DMS 273 (cell line): ENCODE measurements around the gene SLC26A6.

Experiments
- DNase-seq: peaks from one replicate; lab custom pipeline; 2025; ENCODE audit not compliant: unreplicated experiment; lab: John Stamatoyannopoulos, UW

SLC26A6 gene

DNA sequence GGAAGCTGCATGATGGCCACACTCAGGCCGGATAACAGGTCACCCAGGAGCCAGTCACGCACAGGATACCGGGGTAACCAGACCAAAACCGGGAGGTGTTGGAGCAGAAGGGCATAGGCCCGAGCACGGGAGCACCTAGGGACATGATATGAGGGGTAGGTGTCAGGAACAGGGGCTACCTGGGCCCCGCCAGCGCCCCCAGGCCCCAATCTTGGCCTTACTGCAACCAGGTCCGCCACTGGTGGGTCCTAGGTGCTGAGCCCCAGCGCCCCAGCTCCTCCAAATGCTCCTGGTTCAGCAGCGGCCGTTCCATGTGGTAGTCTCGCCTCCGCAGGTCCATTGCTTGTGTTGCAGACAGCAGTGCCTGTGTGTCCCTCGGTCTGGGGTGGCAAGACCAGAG, 2.0 kb downstream of the SLC26A6 start:
- DNase-seq = no peak

DNA sequence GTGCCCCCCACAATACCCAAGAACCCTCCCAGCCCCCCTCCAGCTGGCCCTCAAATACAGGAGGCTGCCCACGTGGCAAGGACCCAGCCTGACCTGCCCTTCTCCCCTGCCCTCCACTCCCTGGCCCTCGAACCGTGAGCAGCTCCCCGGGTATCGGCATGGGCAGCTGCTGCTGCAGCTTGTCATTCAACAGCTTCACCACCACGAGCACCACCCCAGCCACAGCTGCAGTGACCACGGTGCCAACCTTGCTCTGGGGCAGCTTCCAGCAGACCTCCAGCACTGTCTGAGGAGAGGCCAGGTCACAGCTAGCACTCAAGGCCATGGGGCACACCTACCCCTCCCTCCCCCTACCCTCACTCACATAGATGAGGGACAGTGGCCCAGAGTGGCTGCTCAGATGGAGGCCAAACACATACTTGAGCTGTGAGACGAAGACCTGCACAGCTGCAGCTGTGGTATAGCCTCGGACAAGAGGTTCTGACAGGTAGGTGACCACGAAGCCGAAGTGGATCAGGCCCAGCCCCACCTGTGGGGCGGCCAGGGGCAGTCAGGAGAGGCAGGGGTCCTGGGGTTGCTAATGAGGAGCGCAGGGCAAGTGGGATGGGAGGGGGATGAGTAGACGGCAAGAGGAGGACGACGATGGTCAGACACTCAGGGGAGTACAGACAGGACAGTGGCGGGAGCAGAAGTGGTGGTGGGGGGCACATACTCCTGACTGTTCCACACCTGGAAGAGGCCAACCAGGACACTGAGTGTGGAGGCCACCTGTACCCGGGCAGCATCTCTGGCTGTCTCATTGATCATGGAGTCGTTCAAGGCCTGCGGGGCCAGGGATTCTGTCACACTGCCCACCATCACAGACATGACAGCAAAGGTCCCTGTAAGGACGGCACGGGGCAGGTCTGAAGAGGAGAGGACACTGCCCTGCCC, 3.5 kb downstream of the SLC26A6 start:
- no peak for DNase-seq

DNA sequence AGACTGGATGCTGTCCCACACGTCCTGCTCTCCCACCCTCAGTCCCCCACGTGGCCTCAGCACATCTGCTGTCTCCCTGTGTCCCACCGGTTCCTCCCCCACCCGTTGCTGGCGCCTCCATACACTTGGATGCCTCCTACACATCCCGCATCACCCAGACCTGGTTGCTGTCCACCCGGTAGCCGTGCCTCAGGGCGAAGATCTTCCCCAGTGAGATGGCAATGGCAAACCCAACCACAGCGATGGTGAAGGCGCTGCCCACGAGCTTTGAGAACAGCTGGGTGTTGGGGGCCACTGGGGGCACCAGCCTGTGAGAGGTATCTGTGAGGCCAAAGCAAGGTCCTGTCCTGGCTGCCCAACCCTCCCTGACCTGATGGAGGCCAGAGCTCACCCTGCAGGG, 4.4 kb downstream of the SLC26A6 start:
- no peak for DNase-seq

DNA sequence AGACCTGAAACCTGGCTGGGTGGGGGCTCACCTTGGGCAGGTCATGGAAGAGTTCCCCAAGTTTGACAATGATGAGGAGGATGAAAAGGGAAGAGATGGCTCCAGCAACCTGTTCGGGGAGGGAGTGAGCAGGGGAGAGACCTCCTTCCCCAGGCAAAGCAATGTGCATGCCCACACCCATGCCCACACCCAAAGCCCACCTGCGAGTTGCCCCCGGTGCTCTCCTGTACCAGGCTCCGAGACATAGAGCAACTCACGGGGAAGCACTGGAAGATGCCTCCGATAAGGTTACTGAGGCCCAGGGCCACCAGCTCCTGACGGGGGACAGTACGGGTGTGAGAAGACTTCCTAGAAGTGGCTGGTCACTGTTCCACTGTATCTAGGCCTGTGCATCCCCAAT, 4.9 kb downstream of the SLC26A6 start:
- no peak for DNase-seq

DNA sequence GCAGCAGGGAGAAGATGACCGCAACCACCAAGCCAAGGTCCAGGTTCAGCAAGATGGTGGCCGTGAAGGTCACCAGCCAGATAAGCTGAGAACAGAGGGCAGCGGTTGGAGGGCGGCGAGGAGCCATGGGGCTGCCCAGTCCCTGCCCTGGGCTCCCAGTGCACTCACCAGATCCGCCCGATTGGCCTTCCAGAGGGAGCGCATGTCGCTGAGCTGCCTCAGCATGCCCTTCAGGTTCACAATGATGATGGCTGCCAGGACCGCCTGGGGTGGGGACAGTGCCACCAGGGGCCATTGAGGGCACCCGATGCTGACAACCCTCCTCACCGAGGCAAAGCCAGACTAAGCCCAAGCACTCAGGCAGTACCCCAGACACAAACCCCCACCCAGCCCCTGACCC, 5.4 kb downstream of the SLC26A6 start:
- DNase-seq = no peak

DNA sequence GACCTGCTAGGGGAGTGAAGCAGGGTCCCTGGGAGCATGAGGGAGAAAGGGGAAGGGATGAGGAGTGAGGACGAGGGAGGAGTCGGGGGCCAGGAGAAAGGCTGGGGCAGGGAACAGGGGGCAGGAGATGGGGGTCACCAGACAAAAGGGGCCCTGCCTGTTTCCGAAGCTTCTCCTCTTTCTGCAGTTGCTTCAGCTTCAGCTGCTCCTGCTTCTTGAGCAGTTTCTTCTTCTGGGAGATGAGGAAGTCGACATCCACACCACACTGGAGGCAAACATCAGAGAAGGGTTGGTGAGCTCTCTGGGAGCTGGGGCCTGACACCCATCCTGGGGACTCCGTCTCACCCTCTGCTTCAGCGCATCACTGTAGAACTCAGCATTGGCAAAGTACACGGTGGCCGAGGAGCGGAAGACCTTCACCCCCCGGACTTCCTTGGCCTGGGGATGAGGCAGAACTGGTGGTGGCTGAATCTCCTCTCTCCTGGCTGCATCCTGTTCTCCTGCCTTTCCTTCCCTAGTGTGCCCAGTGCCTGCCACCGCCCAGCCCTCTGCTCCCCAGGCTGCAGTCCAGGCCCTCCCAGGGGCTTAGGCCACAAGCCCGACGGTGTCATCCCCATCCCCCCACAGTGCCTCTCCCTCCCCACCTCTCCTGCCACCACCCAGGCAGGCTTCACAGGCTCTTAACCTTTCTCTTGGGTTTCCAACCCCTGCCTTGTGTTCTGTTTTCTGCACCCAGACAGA, 6.8 kb downstream of the SLC26A6 start:
- DNase-seq = no peak

DNA sequence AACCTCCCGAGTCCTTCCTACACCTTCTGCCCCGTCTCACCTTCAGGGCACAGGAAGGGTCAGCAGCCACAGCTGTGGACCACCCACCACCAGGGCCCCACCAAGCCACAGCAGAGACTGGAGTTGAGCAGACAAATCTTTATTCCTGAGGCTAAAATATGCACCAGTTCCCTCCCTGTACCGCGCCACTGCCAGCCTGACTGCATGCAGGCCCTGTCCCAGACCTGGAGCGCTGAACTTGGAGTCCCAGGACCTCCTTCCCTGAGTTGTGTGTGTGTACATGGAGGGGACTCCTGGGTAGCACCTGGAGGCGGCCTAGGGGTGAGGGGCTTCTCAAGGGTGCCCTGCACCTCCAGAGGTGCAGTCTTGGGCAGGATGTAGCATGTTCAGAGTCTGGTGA, 9.7 kb downstream of the SLC26A6 start:
- no peak for DNase-seq

DNA sequence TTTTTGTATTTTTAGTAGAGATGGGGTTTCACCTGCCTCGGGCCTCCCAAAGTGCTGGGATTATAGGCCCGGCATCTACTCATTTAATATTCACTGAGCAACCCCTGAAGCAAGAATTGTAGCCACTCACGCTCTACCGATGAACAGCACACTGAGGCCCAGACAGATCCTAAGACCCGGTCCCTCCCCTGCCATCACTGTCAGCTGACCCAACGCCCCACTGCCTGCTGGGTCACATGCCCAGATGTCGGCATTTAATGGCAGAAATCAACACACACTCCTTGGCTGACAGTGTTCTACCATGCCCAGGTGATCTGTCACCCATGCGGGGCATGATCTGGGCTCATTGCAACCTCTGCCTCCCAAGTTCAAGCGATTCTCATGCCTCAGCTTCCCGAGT, 10.5 kb downstream of the SLC26A6 start:
- DNase-seq = no peak

DNA sequence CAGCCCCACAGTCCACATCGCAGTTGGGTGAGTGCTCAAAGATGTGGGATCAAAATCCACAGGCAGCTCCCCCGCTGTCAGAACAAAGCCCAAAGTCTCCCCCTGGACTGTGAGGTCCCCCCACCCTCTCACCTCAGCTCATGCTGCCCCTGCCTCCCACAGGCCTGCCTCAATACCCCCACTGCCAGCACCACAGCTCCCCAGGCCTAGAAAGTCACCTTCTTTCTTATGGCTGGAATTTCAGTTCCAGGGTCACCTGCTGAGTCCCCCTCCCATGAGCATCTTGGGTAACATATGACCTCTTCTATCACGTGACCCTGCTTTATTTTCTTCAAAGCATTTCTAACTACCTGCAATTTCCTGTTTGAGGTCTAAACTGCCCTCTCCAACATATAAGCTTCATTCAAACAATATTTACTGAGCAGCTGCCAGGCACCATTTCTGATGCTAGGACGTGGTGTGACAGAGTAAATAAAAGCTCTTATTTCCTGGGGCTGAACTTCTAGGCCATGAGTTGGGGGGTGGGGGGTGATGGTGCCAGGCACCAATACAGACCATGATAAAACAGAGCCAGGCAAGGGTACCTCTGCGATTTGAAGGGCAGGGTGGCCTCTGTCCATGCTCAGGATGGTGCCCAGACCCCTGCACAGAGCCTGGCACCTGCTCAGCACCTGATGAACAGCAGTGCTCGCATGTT, 11.3 kb downstream of the SLC26A6 start:
- DNase-seq = no peak

DNA sequence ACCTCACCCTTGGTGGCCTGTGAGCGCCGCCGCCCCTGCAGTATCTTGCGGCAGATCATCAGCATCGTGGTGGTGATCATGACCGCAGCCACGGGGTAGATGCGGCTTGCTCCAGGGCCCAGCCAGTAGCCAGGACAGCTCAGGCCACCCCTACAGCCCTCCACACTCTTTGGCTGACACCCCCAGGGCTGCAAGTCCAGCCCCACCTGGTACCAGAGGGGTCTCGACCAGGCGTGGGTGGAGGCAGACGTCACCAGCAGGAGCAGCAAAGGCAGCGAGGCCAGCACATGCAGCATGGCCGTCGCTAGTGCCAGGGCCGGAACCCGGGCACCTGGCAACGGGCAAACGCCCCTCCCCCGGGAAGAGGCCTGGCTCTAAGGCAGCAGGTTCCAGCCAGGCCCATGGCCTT, 13.8 kb downstream of the SLC26A6 start, which contains the start of gene TMEM89:
Gene TMEM89, minus strand, starts transcription at position 309 of the 409 bp plus-strand sequence. Its CDS starts 13 bp downstream, at position 296.
- DNase-seq = no peak

DNA sequence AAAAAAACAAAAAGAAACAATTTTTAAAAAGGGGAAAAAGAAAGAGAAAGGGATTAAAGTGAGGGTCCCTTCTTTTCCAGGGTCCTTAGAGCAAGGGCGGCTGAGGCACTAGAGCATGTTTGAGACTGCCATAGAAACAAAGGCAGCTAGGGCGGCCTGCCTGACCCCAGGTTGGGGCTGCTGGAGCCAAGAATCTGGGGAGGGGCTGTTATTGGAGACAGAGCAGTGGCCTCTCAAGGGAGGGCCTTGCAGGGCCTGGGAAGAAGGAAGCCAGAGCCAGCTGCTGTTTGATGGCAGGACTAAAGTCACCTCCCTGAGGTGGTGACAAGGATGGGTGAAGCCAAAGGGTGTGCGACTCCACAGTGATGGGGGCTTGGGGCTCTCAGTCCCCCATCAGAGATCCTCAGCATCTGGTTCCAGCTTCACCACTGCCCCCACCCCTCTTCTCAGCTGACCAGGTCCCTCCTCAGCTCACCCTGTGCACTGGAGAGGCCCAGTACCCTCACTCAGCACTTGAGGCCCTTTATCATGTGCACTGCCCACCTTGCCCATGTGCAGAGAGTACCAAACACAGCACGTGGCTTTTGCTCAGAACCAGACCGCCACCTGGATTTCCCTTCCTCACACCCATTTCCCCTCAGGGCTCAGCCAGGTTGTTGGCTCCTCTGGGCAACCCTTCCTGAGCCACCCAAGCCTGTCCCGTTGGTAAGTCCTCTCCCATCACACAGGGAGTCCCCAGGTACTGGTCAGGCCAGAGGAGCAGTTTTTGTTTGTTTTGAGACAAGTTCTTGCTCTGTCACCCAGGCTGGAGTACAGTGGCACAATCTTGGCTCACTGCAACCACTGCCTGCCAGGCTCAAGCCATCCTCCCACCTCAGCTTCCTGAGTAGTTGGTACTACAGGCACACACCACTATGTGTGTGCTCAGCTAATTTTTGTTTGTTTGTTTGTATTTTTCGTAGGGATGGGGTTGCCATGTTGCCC, 15.4 kb downstream of the SLC26A6 start:
- no peak for DNase-seq

DNA sequence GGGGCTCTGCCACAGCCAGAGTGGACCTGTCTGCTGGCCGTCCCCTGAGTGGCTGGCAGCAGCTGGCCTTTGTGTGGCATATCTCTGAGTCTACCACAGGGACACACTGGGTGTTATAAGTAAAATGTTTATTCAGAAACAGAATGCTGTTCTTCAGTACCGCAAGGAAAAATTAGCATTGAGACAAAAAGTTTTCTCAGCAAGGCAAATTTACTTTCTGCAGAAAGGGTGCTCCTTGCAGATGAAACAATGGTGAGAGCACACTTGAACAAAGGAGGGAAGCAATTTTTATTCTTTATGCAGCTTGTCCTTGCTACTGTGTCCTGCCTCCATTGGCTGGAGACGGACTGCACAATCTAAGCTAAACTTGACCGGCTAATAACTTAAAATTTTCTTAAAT, 17.7 kb downstream of the SLC26A6 start:
- DNase-seq = no peak

DNA sequence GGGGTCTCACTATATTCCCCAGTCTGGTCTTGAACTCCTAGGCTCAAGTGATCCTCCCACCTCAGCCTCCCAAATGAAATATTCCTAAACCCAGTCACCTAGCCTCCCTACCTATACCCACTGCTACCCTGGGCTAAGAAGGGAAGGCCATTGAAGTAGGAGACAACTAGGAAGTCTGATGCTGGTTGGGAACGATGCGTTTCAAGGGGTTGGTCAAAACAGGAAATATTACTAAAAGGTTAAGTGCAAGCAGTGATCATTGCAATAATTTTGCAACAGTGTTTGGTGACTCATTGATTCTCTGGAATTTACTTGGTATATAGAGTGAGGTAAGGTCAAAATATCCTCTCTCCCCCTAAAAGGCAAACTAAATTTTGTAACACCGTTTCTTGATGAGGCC, 21.2 kb downstream of the SLC26A6 start:
- no peak for DNase-seq

DNA sequence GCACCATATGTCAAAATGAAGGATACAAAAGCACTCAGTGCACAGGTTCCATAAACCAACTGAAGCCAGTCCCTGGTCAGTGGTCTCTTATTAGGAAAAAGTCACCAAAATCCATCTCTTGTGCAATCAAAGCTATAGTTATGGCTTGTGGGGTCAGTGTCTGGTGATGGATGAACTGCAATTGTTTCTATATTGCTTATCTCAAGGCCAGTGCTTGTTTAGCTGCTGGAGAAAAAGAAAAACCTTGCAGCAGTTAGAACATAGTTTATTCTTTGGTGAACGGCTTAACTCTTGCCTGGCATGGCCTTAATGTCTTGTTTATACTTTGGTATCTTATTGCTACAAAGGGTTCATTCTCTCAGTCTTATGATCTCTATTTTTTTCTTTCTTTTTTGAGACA, 23.0 kb downstream of the SLC26A6 start:
- no peak for DNase-seq

DNA sequence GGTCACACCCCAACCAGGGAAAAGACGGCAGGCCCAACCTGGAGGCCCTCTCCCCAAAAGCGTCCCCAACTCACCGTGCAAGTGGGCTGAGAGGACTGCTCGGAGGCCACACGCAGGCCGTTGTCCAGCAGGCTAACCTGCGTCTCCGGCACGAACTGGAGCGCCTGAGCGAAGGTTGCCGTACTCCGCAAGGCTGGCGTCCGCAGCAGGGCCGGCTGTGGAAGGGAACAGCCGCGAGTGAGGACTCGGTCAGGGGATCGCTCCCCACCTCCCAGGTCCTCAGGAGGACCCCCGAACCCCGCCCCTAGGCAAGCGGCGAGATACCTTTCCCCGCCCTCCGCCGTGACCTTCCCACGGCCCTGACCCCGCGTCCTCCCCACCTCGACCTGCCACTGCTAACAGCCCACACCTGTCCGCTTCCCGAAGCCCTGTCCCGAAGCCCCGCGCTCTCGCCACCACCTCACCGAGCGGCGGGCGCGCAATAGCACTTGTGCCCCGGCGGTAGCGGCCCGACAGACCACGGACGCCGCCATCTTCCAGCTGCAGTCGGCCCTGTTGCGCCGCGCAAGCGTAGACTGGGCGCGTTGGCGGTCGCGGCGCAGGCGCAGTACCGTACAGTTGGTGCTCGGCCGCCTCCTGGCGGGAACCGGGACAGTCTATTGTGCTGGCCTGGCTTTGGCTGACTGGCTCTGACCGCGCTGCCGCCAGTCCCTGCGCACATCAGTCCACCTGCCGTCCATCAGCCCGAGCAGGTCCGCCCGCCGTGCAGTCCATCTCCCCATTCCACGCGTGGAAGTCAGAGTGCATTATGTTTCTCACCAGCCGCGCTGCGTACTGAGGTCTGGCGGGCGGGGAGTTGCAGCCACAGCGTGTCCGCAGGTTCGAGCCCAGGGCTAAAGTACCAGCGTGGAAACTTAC, 25.9 kb downstream of the SLC26A6 start, which contains the start of gene UQCRC1:
Gene UQCRC1, minus strand, starts transcription at position 559 of the 918 bp plus-strand sequence. Its CDS starts 26 bp downstream, at position 533.
- peak; percentile 93 for DNase-seq

DNA sequence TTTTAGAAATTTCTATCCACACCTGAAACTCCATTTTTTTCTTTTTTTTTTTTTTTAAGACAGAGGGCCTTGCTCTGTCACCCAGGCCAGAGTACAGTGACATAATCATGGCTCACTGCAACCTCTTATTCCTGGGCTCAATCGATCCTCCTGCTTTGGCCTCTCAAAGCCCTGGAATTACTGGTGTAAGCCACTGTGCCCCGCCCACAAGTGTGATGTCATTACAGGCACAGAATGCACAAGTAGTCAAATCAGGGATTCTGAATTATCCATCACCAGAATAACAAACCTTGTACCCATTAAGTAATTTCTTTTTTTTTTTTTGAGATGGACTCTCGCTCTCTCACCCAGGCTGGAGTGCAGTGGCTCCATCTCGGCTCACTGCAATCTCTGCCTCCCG, 27.7 kb downstream of the SLC26A6 start:
- no peak for DNase-seq

DNA sequence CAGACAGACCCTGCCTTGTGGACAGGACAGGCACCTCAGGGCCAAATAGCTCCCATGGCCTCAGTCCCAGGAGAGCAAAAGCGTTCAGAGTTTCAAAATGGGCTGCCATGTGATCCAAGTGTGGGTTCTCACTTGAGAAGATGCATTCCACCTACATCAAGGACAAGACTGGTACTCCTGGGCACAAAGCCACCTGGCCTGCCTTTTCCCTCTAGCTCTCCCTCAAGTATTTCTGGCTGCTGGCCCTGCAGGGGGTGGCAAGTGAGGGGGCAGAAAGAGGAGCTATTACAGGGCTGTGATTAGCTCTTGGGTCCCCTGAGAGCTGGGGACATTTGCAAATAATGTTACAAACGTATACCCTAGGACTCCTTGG, 33.7 kb downstream of the SLC26A6 start:
- DNase-seq = no peak

DNA sequence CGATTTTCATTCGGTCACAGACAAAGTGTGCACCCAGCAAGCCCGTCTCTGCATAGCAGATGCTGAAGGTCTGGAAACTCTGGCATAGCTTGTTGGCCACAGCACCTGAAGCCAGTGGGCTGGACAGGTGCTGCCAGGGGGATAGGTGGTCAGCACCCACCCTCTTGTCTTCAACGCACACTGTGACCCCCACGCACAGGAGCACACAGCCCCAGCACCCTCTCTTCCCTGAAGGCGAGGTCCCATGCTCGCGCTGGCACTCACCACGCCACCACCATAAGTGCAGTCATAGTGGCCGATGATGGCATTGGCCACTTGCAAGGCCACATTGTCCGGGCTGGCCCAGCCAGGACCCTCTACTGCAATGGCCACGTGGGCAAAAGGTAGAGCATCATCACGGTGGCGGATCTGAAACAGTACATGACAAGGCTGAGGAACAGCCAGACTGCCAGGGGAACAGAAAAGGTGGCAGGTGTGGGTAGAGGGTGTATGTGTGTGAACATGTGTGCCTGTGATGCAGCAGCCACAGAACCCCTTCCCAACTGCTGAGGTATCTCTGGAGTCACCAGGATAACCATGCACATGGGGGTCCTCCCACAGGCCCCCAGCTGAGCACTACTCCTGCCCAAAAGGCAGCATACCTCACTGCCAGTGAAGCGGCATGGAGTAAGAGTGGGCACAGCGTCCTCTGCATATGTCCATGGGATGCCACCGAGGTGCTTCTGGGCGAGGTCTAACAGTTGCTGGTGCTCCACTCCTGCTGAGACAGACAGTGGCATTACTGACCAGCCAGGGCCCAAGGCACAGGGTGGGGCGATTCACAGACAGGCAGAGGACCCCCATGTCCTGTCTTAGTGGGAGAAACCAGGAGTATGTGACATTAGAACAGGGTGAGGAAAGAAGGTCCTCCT, 34.3 kb downstream of the SLC26A6 start:
- DNase-seq = no peak
